CD4-positive, alpha-beta T cell (primary cell): ENCODE data around the gene CCDC3. TPM values are rescaled to one million over a fixed set of nuclear protein-coding genes. Genes with fewer than 3 reads are reported as not detected.

Experiments
- ATAC-seq: fragments of 200-7000 bp; cut with Tn5 transposase; one replicate; pipeline ENCODE4 v1.10.0; 2022; ENCODE audit warnings: mild to moderate bottlenecking; ENCODE audit not compliant: poor library complexity
- CTCF ChIA-PET: fragments of 350-600 bp; sonication (Branson Sonifier 250); formaldehyde crosslinking; loops from one replicate; lab custom pipeline; 2021; ENCODE audit warnings: antibody characterized with exemption, inconsistent platforms; lab: Charles Lee
- POLR2A ChIA-PET: fragments of 350-600 bp; sonication (Branson Sonifier 250); formaldehyde crosslinking; loops from one replicate; lab custom pipeline; 2021; ENCODE audit warnings: antibody characterized with exemption, inconsistent platforms; lab: Charles Lee
- DNase-seq, 14 experiments: peaks; one replicate each; pipeline ENCODE4 v3.0.0-alpha.2; 2013 to 2020; ENCODE audit warnings: mixed read lengths in 2 of 14
- H3K27ac ChIP-seq, 2 donors: one replicate each; pipeline versions ENCODE4 v1.5.1 to v1.7.0; 2013; ENCODE audit warnings: low read length in 2 of 2, low read depth in 1 of 2, mild to moderate bottlenecking in 1 of 2
- H3K27me3 ChIP-seq, 2 experiments: 1 replicate in 1 of 2; 2 replicates in 1 of 2; pipeline versions ENCODE4 v1.6.1 to v1.7.0; 2013; ENCODE audit warnings: low read length in 2 of 2, control low read depth in 1 of 2, mild to moderate bottlenecking in 1 of 2, moderate library complexity in 1 of 2; ENCODE audit not compliant: insufficient read depth in 2 of 2, control insufficient read depth in 1 of 2
- H3K36me3 ChIP-seq: one replicate; pipeline ENCODE4 v1.6.1; 2013; ENCODE audit warnings: low read length, control low read depth; ENCODE audit not compliant: insufficient read depth
- H3K4me1 ChIP-seq: one replicate; pipeline ENCODE4 v1.6.1; 2013; ENCODE audit warnings: low read length, control low read depth; ENCODE audit not compliant: insufficient read depth
- H3K4me3 ChIP-seq: one replicate; pipeline ENCODE4 v1.5.1; 2013; ENCODE audit warnings: mild to moderate bottlenecking, low read length, moderate library complexity
- H3K9me3 ChIP-seq, 2 experiments: 1 replicate in 1 of 2; 2 replicates in 1 of 2; pipeline versions ENCODE4 v1.6.1 to v1.7.0; 2013; ENCODE audit warnings: low read length in 2 of 2, mild to moderate bottlenecking in 2 of 2, control low read depth in 1 of 2, moderate library complexity in 1 of 2; ENCODE audit not compliant: control insufficient read depth in 1 of 2, insufficient read depth in 1 of 2
- H3K27ac Mint-ChIP-seq: one replicate; pipeline ENCODE4 v1.8.0; 2020; ENCODE audit warnings: mixed read lengths
- H3K27me3 Mint-ChIP-seq: one replicate; pipeline ENCODE4 v1.8.0; 2021; ENCODE audit warnings: mixed read lengths
- H3K36me3 Mint-ChIP-seq: one replicate; pipeline ENCODE4 v1.8.0; 2021; ENCODE audit warnings: low read depth, mixed read lengths
- H3K4me1 Mint-ChIP-seq: one replicate; pipeline ENCODE4 v1.8.0; 2021; ENCODE audit warnings: low read depth, mixed read lengths
- H3K4me3 Mint-ChIP-seq: one replicate; pipeline ENCODE4 v1.8.0; 2020; ENCODE audit warnings: mild to moderate bottlenecking, mixed read lengths
- H3K9me3 Mint-ChIP-seq: one replicate; pipeline ENCODE4 v1.8.0; 2020; ENCODE audit warnings: mixed read lengths
- intact Hi-C, 2 experiments: fragments of 100-400 bp; cut with DNase I in 1 of 2; cut with micrococcal nuclease in 1 of 2; formaldehyde crosslinking; loops; one replicate each; pipeline versions ENCODE4 v1.15.1 to v1.9.0; 2023 to 2025; cut with DNase I, micrococcal nuclease
- total RNA-seq, 174 experiments: library from RNA in 2 of 174; stranded (reverse) in 2 of 174; gene quantifications; one replicate each; pipeline ENCODE4 v1.2.3 and lab custom pipeline; 2021 to 2026
- TF ChIP-seq, protein P1 (sequence below): fragments of 200-600 bp; IDR thresholded peaks from one replicate; pipeline ENCODE4 v1.8.0; 2022; ENCODE audit warnings: antibody characterized with exemption, mild to moderate bottlenecking

The CCDC3 gene
- total RNA-seq, 2 experiments from 2014 or later: 0.08 TPM; not detected in 1

- H3K9me3 ChIP-seq: no peaks in the 10 kb centered on the region
- ChIA-PET POLR2A (no interaction called here), CTCF (no interaction called here)
- peaks cover 22% of the 10 kb centered on the region for H3K27me3 Mint-ChIP-seq
- no peak overlapping the region for H3K4me3 ChIP-seq
- H3K4me1 Mint-ChIP-seq: no peaks in the 10 kb centered on the region
- no peaks in the 10 kb centered on the region for H3K4me1 ChIP-seq
- H3K27me3 ChIP-seq: no peaks in the 10 kb centered on the region
- no peak overlapping the region for H3K4me3 Mint-ChIP-seq
- no peak overlapping the region for H3K27ac ChIP-seq
- TF ChIP-seq, protein P1, sequence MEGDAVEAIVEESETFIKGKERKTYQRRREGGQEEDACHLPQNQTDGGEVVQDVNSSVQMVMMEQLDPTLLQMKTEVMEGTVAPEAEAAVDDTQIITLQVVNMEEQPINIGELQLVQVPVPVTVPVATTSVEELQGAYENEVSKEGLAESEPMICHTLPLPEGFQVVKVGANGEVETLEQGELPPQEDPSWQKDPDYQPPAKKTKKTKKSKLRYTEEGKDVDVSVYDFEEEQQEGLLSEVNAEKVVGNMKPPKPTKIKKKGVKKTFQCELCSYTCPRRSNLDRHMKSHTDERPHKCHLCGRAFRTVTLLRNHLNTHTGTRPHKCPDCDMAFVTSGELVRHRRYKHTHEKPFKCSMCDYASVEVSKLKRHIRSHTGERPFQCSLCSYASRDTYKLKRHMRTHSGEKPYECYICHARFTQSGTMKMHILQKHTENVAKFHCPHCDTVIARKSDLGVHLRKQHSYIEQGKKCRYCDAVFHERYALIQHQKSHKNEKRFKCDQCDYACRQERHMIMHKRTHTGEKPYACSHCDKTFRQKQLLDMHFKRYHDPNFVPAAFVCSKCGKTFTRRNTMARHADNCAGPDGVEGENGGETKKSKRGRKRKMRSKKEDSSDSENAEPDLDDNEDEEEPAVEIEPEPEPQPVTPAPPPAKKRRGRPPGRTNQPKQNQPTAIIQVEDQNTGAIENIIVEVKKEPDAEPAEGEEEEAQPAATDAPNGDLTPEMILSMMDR: no peak
- H3K9me3 Mint-ChIP-seq: no peaks in the 10 kb centered on the region
- DNase-seq (no peak), ATAC-seq (no peak)
- intact Hi-C loops: no loop called here
- no peaks in the 10 kb centered on the region for H3K36me3 ChIP-seq
- no peaks in the 10 kb centered on the region for H3K36me3 Mint-ChIP-seq
- H3K27ac Mint-ChIP-seq: no peak overlapping the region
Measured at GRCh38 chr10:12905067-12905466, 96.4 kb downstream of the CCDC3 start.

DNA sequence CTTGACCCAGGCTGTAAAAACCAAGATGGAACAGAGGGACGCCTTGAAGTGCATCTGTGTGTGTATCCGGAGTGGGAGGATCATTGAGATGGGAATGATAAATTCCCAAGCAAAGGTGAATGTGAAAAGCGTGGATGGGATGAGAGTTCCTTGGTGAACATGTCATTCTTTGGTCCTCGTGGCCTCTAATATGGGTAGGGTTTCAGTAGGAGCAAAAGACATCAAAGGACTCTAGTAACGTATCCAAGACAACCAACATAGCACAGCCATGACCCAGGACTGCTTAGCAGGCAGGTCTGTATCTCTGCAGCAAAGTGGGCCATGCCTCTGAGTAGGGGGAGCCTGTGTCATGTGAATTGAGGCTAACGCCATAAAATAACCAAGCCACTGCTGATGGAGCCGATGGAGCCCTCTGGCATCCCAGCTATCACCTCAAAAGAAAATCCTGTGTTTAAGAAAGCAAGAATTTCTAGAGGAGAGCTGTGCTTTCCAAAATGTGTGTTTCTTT, 98.6 kb downstream of the CCDC3 start:
- intact Hi-C loops: loop anchor here (1.0 to 5.0 kb wide), 3 partner anchors 639 to 688 kb away; no protein-coding TSS in a partner anchor
- H3K9me3 ChIP-seq: no peaks in the 10 kb centered on the region
- no peaks in the 10 kb centered on the region for H3K36me3 Mint-ChIP-seq
- H3K4me3 ChIP-seq: no peak overlapping the region
- no peaks in the 10 kb centered on the region for H3K36me3 ChIP-seq
- peaks cover 17% of the 10 kb centered on the region for H3K27me3 Mint-ChIP-seq
- no peak overlapping the region for H3K4me3 Mint-ChIP-seq
- POLR2A ChIA-PET: interaction anchor here (0.6 kb wide), 1 partner anchor 689 kb away, joined by 4 read pairs; no protein-coding TSS in a partner anchor
- no peaks in the 10 kb centered on the region for H3K9me3 Mint-ChIP-seq
- no peak for ATAC-seq
- DNase-seq: no peak
- CTCF ChIA-PET: no interaction called here
- peaks cover 0 to 2% of the 10 kb centered on the region in 2 experiments for H3K27me3 ChIP-seq
- no peaks in the 10 kb centered on the region for H3K4me1 Mint-ChIP-seq
- TF ChIP-seq, protein P1: no peak
- no peak overlapping the region for H3K27ac ChIP-seq
- H3K4me1 ChIP-seq: no peaks in the 10 kb centered on the region
- H3K27ac Mint-ChIP-seq: no peak overlapping the region

DNA sequence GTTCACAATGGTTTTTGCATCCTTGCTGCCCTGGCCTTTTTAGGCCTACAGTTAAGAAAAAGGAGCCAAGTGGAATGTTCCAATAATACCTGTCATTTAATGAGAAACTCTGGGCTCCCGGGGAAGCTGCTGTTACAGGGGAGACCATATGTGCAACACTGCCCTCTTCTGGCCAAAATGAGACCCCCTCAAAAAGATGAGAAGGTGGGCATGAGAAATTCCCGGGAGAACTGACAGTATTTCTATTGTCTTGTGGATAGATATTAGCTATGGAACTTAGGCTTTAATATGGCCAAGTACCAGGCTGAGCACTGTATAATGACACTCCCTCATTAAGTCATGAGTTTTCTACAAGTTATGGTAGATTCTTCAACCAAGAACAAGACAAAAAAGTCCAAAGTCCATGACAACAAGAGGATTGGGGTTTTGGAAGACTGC, 99.4 kb downstream of the CCDC3 start:
- ChIA-PET POLR2A (interaction anchor here (0.6 to 1.0 kb wide), 3 partner anchors 375 to 688 kb away, joined by 3 to 4 read pairs (median 3); no protein-coding TSS in a partner anchor), CTCF (interaction anchor here (1.2 kb wide), 1 partner anchor 687 kb away, joined by 4 read pairs; no protein-coding TSS in a partner anchor)
- Mint-ChIP-seq H3K27ac (no peak overlapping the region), H3K27me3 (peaks cover 20% of the 10 kb centered on the region), H3K4me1 (no peaks in the 10 kb centered on the region), H3K4me3 (no peak overlapping the region), H3K9me3 (no peaks in the 10 kb centered on the region), H3K36me3 (no peaks in the 10 kb centered on the region)
- Histone ChIP-seq H3K9me3 (no peaks in the 10 kb centered on the region), H3K27ac (no peak overlapping the region), H3K36me3 (no peaks in the 10 kb centered on the region), H3K27me3 (peaks cover 0 to 2% of the 10 kb centered on the region in 2 experiments), H3K4me3 (no peak overlapping the region), H3K4me1 (no peaks in the 10 kb centered on the region)
- DNase-seq: peak in 13 of 14 experiments; percentile 3 to 68 (median 22)
- TF ChIP-seq, protein P1: peak; percentile 75
- intact Hi-C loops: loop anchor here (1.0 to 5.0 kb wide), 3 partner anchors 638 to 687 kb away; no protein-coding TSS in a partner anchor
- no peak for ATAC-seq
